Thoracic aorta endothelial cell (primary cell): Measurements from ENCODE around the gene TRIM34. TPM values are rescaled to one million over a fixed set of nuclear protein-coding genes. Genes with fewer than 3 reads are reported as not detected.

Experiments used
- total RNA-seq: library from RNA; depleted of rRNA; stranded (reverse); fragments of >200 nt; gene quantifications from 2 replicates; pipeline ENCODE4 v1.2.3, GENCODE V29; 2012

The TRIM34 gene, protein sequence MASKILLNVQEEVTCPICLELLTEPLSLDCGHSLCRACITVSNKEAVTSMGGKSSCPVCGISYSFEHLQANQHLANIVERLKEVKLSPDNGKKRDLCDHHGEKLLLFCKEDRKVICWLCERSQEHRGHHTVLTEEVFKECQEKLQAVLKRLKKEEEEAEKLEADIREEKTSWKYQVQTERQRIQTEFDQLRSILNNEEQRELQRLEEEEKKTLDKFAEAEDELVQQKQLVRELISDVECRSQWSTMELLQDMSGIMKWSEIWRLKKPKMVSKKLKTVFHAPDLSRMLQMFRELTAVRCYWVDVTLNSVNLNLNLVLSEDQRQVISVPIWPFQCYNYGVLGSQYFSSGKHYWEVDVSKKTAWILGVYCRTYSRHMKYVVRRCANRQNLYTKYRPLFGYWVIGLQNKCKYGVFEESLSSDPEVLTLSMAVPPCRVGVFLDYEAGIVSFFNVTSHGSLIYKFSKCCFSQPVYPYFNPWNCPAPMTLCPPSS
- total RNA-seq = 8.0 and 10.6 TPM in 2 replicates

DNA sequence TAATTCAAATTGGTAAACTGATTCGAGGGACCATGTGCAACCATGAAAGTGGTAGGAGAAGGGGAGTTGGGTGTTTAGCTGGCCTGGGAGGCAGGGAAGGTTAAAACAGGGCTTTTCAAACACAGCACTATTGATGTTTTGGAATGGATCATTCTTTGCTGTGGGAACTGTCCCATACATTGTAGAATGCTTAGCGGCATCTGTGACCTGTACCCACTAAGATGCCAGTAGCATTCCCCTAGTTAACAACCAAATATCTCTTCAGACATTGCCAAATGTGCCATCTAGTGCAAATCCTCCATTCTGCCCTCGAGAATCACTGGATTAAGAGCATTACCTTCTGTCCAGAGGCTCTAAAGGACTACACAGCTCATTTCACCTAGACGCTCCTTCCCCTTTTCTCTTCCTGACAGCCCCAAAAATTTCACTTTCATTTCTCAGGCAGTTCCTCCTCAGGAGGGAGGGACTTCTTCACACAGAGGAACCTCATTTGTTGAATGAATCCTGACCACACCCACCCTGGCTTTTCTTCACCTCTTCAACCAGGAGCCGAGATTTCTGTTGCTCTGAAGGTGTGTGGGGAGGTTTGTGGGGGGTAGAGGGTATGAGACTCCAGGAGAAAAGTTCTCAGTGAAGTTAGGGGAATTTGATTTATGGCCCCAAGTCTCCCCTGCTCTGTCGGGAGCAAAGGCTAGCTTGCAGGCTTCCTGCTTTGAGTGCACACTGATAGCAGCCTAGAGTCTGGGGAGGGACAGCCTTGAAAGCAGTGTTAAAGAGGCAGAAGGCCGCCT is at the start of gene TRIM34:
Gene TRIM34, plus strand, starts transcription at position 513 of the 791 bp plus-strand sequence. CDS start 7,331 bp downstream, outside the sequence.

GRCh38 chr11:5580577-5580976 is 44.2 kb upstream of the TRIM34 start, which contains the start of gene OR52B6:
OR52B6 (plus strand) TSS chr11:5580877; CDS start chr11:5580877, 0 bp downstream.

GRCh38 chr11:5596607-5597201 is 28.1 kb upstream of the TRIM34 start, which contains the start of gene TRIM6:
TRIM6 (plus strand) TSS chr11:5596637; CDS start chr11:5596898, 261 bp downstream.

GRCh38 chr11:5684646-5685362 is 60.0 kb downstream of the TRIM34 start, which contains the start of gene TRIM5:
TRIM5 (minus strand) TSS chr11:5685074; CDS start chr11:5680177, 4,897 bp downstream.

GRCh38 chr11:5689551-5689983 is 64.8 kb downstream of the TRIM34 start, which contains the start of gene TRIM22:
TRIM22 (plus strand) TSS chr11:5689790; CDS start chr11:5696233, 6,443 bp downstream.

Other genes with a start within 250 kb of the TRIM34 start
- not detected in 2 replicates for gene OR51M1, start 241.2 kb upstream of the TRIM34 start, total RNA-seq
- gene OR51Q1, start 202.9 kb upstream of the TRIM34 start, total RNA-seq = not detected in 2 replicates
- gene OR51I1, start 183.5 kb upstream of the TRIM34 start, total RNA-seq = not detected in 2 replicates
- gene OR51I2, start 175.7 kb upstream of the TRIM34 start, total RNA-seq = not detected in 2 replicates
- not detected in 2 replicates for gene OR52D1, start 136.3 kb upstream of the TRIM34 start, total RNA-seq
- gene UBQLN3, start 115.0 kb upstream of the TRIM34 start, total RNA-seq = not detected in 2 replicates
- gene UBQLNL, start 108.3 kb upstream of the TRIM34 start, total RNA-seq = 0.07 TPM in 1 of 2 replicates, not detected in the other
- 0.22 TPM in 1 of 2 replicates, not detected in the other for gene OR52H1, start 76.5 kb upstream of the TRIM34 start, total RNA-seq
- not detected in 2 replicates for gene OR52B6, start 44.1 kb upstream of the TRIM34 start, total RNA-seq
- gene TRIM6, start 28.4 kb upstream of the TRIM34 start, total RNA-seq = 0.66 and 2.6 TPM in 2 replicates
- gene TRIM5, start 60.1 kb downstream of the TRIM34 start, total RNA-seq = 71.9 and 92.7 TPM in 2 replicates
- gene TRIM22, start 64.8 kb downstream of the TRIM34 start, total RNA-seq = 114 and 115 TPM in 2 replicates
- not detected in 2 replicates for gene OR56B1, start 111.4 kb downstream of the TRIM34 start, total RNA-seq
- gene OR52N4, start 129.2 kb downstream of the TRIM34 start, total RNA-seq = not detected in 2 replicates
- gene OR52N5, start 158.4 kb downstream of the TRIM34 start, total RNA-seq = 0.07 TPM in 1 of 2 replicates, not detected in the other
- not detected in 2 replicates for gene OR52N1, start 166.3 kb downstream of the TRIM34 start, total RNA-seq
- not detected in 2 replicates for gene OR52N2, start 183.9 kb downstream of the TRIM34 start, total RNA-seq
- not detected in 2 replicates for gene OR52E6, start 216.9 kb downstream of the TRIM34 start, total RNA-seq
- not detected in 2 replicates for gene OR52E8, start 232.7 kb downstream of the TRIM34 start, total RNA-seq